Skeletal muscle tissue (tissue), 4 donors: ENCODE results near the gene RTN4IP1. TPM values are rescaled to one million over a fixed set of nuclear protein-coding genes. Genes with fewer than 3 reads are reported as not detected.
"Not testable (repeated sequence)": the region's sequence is repeated elsewhere in the genome, so short reads cannot be mapped to it uniquely, and the experiment has no call there.

Source experiments
- H3K27ac ChIP-seq: one replicate; pipeline ENCODE4 v1.7.0; 2013; ENCODE audit warnings: mild to moderate bottlenecking, low read depth, low read length, inconsistent platforms
- H3K27me3 ChIP-seq, 3 donors: one replicate each; pipeline ENCODE4 v1.7.0; 2013; ENCODE audit warnings: low read length in 3 of 3; ENCODE audit not compliant: control insufficient read depth in 3 of 3, insufficient read depth in 3 of 3
- H3K36me3 ChIP-seq, 3 donors: one replicate each; pipeline ENCODE4 v1.7.0; 2013; ENCODE audit warnings: low read length in 3 of 3; ENCODE audit not compliant: control insufficient read depth in 3 of 3, insufficient read depth in 3 of 3
- H3K4me1 ChIP-seq, 3 donors: one replicate each; pipeline ENCODE4 v1.7.0; 2013; ENCODE audit warnings: low read length in 3 of 3, mild to moderate bottlenecking in 3 of 3; ENCODE audit not compliant: control insufficient read depth in 3 of 3, insufficient read depth in 3 of 3
- H3K4me3 ChIP-seq, 3 donors: one replicate each; pipeline ENCODE4 v1.7.0; 2013; ENCODE audit warnings: low read length in 3 of 3
- H3K9ac ChIP-seq, 3 donors: one replicate each; pipeline ENCODE4 v1.7.0; 2013; ENCODE audit warnings: low read length in 3 of 3, mild to moderate bottlenecking in 3 of 3, moderate library complexity in 2 of 3, low read depth in 1 of 3
- H3K9me3 ChIP-seq, 3 donors: one replicate each; pipeline ENCODE4 v1.7.0; 2013; ENCODE audit warnings: low read length in 3 of 3; ENCODE audit not compliant: control insufficient read depth in 3 of 3
- total RNA-seq: library from RNA; depleted of rRNA; stranded (reverse); fragments of >200 nt; gene quantifications from one replicate; pipeline ENCODE4 v1.2.3, GENCODE V29; 2014
- donor health status: Osteomylitis.

The RTN4IP1 gene
- total RNA-seq, 1 donor from 2014 or later: 8.4 TPM

- no peak overlapping the region for H3K4me3 ChIP-seq
- no peaks in the 10 kb centered on the region for H3K9me3 ChIP-seq
- H3K9ac ChIP-seq: no peak overlapping the region
- no peak overlapping the region for H3K27ac ChIP-seq
- no peaks in the 10 kb centered on the region for H3K4me1 ChIP-seq
- H3K27me3 ChIP-seq: no peaks in the 10 kb centered on the region
- peaks cover 5 to 7% (median 6%) of the 10 kb centered on the region in 3 donors for H3K36me3 ChIP-seq
Measured at GRCh38 chr6:106553440-106553839, 75.9 kb downstream of the RTN4IP1 start.

DNA sequence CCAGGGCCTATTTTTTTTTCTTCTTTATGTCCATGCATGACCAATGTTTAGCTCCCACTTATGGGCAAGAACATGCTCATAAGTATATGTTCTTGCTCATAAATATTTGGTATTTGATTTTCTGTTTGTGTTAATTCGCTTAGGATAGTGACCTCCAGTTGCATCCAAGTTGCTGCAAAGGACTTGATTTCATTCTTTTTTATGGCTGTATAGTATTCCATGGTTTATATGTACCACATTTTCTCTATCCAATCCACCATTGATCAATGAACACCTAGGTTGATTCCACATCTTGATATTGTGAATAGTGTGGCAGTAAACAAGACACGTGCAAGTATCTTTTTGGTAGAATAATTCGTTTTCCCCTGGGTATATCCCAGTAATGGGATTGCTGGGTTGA lies 78.1 kb downstream of the RTN4IP1 start:
- Histone ChIP-seq H3K9ac (no peak overlapping the region), H3K4me1 (peaks cover 0 to 5% (median 0%) of the 10 kb centered on the region in 3 donors), H3K27me3 (no peaks in the 10 kb centered on the region), H3K4me3 (no peak overlapping the region), H3K36me3 (peaks cover 5 to 7% (median 6%) of the 10 kb centered on the region in 3 donors), H3K9me3 (no peaks in the 10 kb centered on the region), H3K27ac (no peak overlapping the region)

- H3K4me1 ChIP-seq: peaks cover 0 to 5% (median 3%) of the 10 kb centered on the region in 3 donors
- no peaks in the 10 kb centered on the region for H3K27me3 ChIP-seq
- H3K36me3 ChIP-seq: peaks cover 5 to 7% (median 6%) of the 10 kb centered on the region in 3 donors
- H3K4me3 ChIP-seq: no peak overlapping the region
- no peak overlapping the region for H3K27ac ChIP-seq
- no peak overlapping the region for H3K9ac ChIP-seq
- H3K9me3 ChIP-seq: no peaks in the 10 kb centered on the region
Measured at GRCh38 chr6:106549521-106549920, 79.8 kb downstream of the RTN4IP1 start.

DNA sequence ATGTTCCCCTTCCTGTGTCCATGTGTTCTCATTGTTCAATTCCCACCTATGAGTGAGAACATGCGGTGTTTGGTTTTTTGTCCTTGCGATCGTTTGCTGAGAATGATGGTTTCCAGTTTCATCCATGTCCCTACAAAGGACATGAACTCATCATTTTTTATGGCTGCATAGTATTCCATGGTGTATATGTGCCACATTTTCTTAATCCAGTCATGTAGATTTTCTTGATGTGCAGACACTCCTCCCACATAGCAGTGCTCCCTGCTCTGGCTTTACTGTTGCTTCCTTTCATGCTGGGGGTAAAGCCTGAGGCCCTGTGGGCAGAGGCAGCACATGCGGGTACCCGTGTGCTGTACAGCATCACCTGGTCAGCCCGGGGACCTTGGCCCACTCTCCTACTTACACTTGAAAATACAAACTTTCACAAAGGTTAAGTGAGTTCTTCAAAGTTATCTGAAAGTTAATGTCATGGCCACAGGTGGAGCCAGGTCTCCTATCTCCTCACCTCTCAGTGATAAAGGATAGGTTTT lies 80.3 kb downstream of the RTN4IP1 start:
- not testable (repeated sequence) for H3K27ac ChIP-seq, H3K4me1 ChIP-seq

GRCh38 chr6:106547601-106548453 lies 81.5 kb downstream of the RTN4IP1 start:
- Histone ChIP-seq H3K27ac (peak overlapping the region; percentile 65), H3K36me3 (no peaks in the 10 kb centered on the region), H3K9me3 (no peaks in the 10 kb centered on the region), H3K27me3 (no peaks in the 10 kb centered on the region), H3K4me1 (peaks cover 0 to 5% (median 3%) of the 10 kb centered on the region in 3 donors), H3K9ac (no peak overlapping the region), H3K4me3 (no peak overlapping the region)

More for the DNA sequence above, 80.3 kb downstream of the RTN4IP1 start:
- not testable (repeated sequence) for H3K27me3 ChIP-seq, H3K9ac ChIP-seq, H3K4me3 ChIP-seq, H3K36me3 ChIP-seq, H3K9me3 ChIP-seq

DNA sequence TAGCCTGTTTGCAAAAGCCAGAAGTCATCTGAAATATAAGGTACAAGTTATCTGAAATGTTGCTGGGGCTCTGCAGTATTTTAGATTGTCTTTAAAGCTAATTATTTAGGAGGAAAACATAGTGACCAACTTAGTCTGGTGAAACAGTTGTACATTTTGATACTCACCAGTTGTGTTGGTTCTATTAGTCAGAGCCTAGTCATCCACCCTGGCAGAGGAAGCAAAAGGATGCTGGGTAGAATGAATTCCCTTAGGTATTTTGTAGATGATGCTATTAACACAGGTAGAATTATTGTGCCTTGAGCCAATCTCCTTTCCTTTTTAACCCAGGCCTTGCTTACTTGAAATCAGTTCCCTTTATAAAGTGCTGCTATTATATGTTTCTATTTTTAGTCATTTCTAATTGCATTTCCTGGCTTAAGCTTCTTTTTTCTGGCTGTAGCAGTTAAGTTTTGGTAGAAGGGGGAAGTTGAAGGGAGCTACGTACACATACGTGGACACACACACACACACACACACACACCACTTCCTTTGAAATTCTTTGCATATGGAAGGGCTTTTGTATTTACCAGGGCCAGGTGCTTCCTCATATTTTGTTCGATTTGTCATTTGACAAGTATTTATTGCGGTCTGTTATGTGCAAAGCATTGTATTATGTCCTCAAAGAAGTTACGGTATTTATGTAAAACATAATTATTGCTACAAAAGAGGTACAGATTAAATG lies 82.4 kb downstream of the RTN4IP1 start:
- no peaks in the 10 kb centered on the region for H3K9me3 ChIP-seq
- H3K4me3 ChIP-seq: no peak overlapping the region
- no peaks in the 10 kb centered on the region for H3K27me3 ChIP-seq
- H3K9ac ChIP-seq: no peak overlapping the region
- no peaks in the 10 kb centered on the region for H3K36me3 ChIP-seq
- H3K4me1 ChIP-seq: peaks cover 0 to 5% (median 3%) of the 10 kb centered on the region in 3 donors
- H3K27ac ChIP-seq: peak overlapping the region; percentile 65

GRCh38 chr6:106546261-106546690 lies 83.0 kb downstream of the RTN4IP1 start:
- Histone ChIP-seq H3K4me1 (peaks cover 0 to 5% (median 3%) of the 10 kb centered on the region in 3 donors), H3K36me3 (no peaks in the 10 kb centered on the region), H3K27me3 (no peaks in the 10 kb centered on the region), H3K4me3 (no peak overlapping the region), H3K9me3 (no peaks in the 10 kb centered on the region), H3K9ac (no peak overlapping the region), H3K27ac (peak overlapping the region; percentile 65)

GRCh38 chr6:106540907-106541306 lies 88.4 kb downstream of the RTN4IP1 start:
- Histone ChIP-seq H3K4me1 (peaks cover 0 to 2% (median 0%) of the 10 kb centered on the region in 3 donors), H3K27ac (no peak overlapping the region), H3K9ac (no peak overlapping the region), H3K36me3 (no peaks in the 10 kb centered on the region), H3K27me3 (no peaks in the 10 kb centered on the region), H3K9me3 (no peaks in the 10 kb centered on the region), H3K4me3 (no peak overlapping the region)

DNA sequence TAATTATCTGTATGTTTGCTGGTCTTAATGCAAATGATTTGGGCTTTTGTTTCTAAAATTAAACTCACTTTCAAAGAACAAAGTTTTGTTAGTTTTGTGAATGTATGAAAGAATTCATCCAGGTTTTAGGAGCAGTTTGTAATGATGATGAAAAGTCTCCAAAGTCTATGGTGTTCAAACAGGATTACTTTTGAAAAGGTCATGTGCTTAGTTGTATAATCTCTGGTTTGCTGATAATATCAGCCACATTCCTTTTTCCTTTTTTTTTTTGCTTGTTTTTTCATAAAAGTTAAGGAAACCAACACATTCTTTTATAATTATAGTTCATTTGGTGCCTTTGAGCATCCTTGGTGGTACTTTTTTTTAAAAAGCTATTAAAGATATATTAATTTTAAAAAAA lies 88.9 kb downstream of the RTN4IP1 start:
- Histone ChIP-seq H3K27me3 (no peaks in the 10 kb centered on the region), H3K4me1 (no peaks in the 10 kb centered on the region), H3K27ac (no peak overlapping the region), H3K36me3 (no peaks in the 10 kb centered on the region), H3K9me3 (no peaks in the 10 kb centered on the region), H3K4me3 (no peak overlapping the region), H3K9ac (no peak overlapping the region)

- H3K36me3 ChIP-seq: no peaks in the 10 kb centered on the region
- no peak overlapping the region for H3K27ac ChIP-seq
- H3K9ac ChIP-seq: no peak overlapping the region
- H3K27me3 ChIP-seq: no peaks in the 10 kb centered on the region
- no peak overlapping the region for H3K4me3 ChIP-seq
- no peaks in the 10 kb centered on the region for H3K9me3 ChIP-seq
- H3K4me1 ChIP-seq: no peaks in the 10 kb centered on the region
Measured at GRCh38 chr6:106539936-106540335, 89.4 kb downstream of the RTN4IP1 start.
